IPS-18a (cell line): ENCODE data around the gene FSD2.

Experiments
- H3K27ac ChIP-seq: one replicate; pipeline ENCODE4 v1.5.1; 2013; ENCODE audit warnings: low read length
- H3K27me3 ChIP-seq: one replicate; pipeline ENCODE4 v1.6.1; 2013; ENCODE audit warnings: mild to moderate bottlenecking, low read length; ENCODE audit not compliant: control insufficient read depth, insufficient read depth
- H3K36me3 ChIP-seq: one replicate; pipeline ENCODE4 v1.6.1; 2013; ENCODE audit warnings: low read depth, low read length; ENCODE audit not compliant: control insufficient read depth
- H3K4me1 ChIP-seq: one replicate; pipeline ENCODE4 v1.6.1; 2013; ENCODE audit warnings: low read depth, low read length; ENCODE audit not compliant: control insufficient read depth
- H3K4me3 ChIP-seq: one replicate; pipeline ENCODE4 v1.5.1; 2013; ENCODE audit warnings: low read length
- H3K9ac ChIP-seq: one replicate; pipeline ENCODE4 v1.6.1; 2013; ENCODE audit warnings: mild to moderate bottlenecking, low read length, moderate library complexity
- H3K9me3 ChIP-seq: one replicate; pipeline ENCODE4 v1.6.1; 2013; ENCODE audit warnings: low read depth, low read length; ENCODE audit not compliant: control insufficient read depth

The FSD2 gene, protein sequence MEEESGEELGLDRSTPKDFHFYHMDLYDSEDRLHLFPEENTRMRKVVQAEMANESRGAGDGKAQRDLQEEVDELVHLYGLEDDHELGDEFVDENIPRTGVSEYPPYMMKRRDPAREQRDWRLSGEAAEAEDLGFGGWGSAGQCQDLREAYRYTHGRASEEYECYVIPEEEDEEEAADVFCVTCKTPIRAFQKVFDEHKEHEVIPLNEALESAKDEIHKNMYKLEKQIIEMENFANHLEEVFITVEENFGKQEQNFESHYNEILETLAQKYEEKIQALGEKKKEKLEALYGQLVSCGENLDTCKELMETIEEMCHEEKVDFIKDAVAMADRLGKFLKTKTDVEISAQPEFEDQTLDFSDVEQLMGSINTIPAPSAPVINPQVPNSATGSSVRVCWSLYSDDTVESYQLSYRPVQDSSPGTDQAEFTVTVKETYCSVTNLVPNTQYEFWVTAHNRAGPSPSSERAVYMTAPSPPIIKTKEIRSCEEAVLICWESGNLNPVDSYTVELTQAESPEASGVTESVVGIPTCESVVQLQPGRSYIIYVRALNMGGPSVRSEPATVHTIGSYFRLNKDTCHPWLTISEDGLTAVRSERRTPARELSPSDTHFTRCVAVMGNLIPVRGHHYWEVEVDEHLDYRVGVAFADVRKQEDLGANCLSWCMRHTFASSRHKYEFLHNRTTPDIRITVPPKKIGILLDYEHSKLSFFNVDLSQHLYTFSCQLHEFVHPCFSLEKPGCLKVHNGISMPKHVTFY

DNA sequence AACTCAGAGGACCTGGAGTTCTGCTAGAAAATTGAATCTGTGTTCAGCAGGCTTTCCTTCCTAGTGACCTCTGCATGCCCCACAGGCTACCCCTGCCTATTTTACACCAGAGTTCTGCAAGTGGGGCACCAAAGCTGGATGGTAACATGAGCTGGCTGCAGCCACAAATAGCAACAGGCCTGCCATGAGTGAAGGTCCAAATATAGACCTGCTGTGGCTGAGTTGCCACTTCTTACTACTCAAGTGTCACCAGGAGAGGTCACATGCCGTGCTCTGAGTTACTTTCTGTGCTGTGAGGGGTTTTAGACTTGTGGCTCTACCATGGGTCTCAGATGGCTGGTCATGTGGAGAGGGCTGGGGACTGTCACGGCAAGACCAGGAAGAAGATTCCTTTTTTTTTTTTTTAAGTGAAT lies at the start of gene FSD2:
Gene FSD2 (minus strand): TSS at position 76 of the 413 bp plus-strand sequence. CDS start 18,679 bp downstream, outside the sequence.
- H3K9ac ChIP-seq = no peak within 1 kb of the TSS
- H3K9me3 ChIP-seq = no peaks in the 10 kb centered on the region
- H3K4me1 ChIP-seq = peaks cover 11% of the 10 kb centered on the region
- H3K27ac ChIP-seq = no peak within 1 kb of the TSS
- peaks cover 13% of the 10 kb centered on the region for H3K27me3 ChIP-seq
- no peaks in the 10 kb centered on the region for H3K36me3 ChIP-seq
- no peak within 1 kb of the TSS for H3K4me3 ChIP-seq

GRCh38 chr15:82854554-82854953 lies 48.7 kb upstream of the FSD2 start:
- H3K4me1 ChIP-seq = peaks cover 7% of the 10 kb centered on the region

GRCh38 chr15:82852941-82853561 lies 47.2 kb upstream of the FSD2 start:
- H3K9ac ChIP-seq = no peak overlapping the region
- no peaks in the 10 kb centered on the region for H3K36me3 ChIP-seq
- no peak overlapping the region for H3K4me3 ChIP-seq
- H3K27me3 ChIP-seq = no peaks in the 10 kb centered on the region
- H3K27ac ChIP-seq = no peak overlapping the region
- H3K9me3 ChIP-seq = no peaks in the 10 kb centered on the region
- peaks cover 11% of the 10 kb centered on the region for H3K4me1 ChIP-seq

More at GRCh38 chr15:82854554-82854953, 48.7 kb upstream of the FSD2 start:
- no peaks in the 10 kb centered on the region for H3K27me3 ChIP-seq
- H3K36me3 ChIP-seq = no peaks in the 10 kb centered on the region
- no peak overlapping the region for H3K9ac ChIP-seq
- no peaks in the 10 kb centered on the region for H3K9me3 ChIP-seq
- H3K27ac ChIP-seq = no peak overlapping the region
- no peak overlapping the region for H3K4me3 ChIP-seq

GRCh38 chr15:82851981-82852511 lies 46.2 kb upstream of the FSD2 start:
- Histone ChIP-seq H3K4me1 (peaks cover 11% of the 10 kb centered on the region), H3K4me3 (no peak overlapping the region), H3K27me3 (no peaks in the 10 kb centered on the region), H3K9me3 (no peaks in the 10 kb centered on the region), H3K36me3 (no peaks in the 10 kb centered on the region), H3K9ac (no peak overlapping the region), H3K27ac (no peak overlapping the region)

DNA sequence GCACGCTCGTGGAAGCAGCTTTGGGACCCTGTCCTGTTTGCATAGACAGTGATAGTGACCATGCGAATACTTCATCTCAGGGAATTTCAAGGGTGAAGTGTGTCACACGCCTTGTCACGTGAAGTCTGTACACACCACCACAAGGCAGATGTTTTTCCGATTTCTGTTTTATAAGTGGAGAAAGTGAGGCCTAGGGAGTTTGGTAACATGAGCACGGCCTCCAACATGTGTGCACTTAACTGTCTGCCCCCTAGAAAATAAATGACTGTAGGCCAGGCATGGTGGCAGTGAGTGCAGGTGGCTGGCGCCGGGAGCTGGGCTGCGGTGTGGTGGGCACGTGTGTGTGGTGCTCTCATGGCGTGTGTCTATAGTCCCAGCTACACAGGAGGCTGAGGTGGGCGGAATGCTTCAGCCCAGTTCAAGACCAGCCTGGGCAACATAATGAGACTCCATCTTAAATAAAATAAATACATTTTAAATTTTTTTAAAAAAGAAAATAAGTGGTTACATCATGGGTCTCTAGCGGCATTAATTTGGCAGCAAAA lies 45.5 kb upstream of the FSD2 start:
- H3K36me3 ChIP-seq = no peaks in the 10 kb centered on the region
- peaks cover 11% of the 10 kb centered on the region for H3K4me1 ChIP-seq

GRCh38 chr15:82850731-82851130 lies 44.9 kb upstream of the FSD2 start:
- H3K36me3 ChIP-seq = no peaks in the 10 kb centered on the region
- no peak overlapping the region for H3K9ac ChIP-seq
- peaks cover 11% of the 10 kb centered on the region for H3K4me1 ChIP-seq

More for the DNA sequence above, 45.5 kb upstream of the FSD2 start:
- H3K9ac ChIP-seq = no peak overlapping the region
- H3K9me3 ChIP-seq = no peaks in the 10 kb centered on the region
- H3K27ac ChIP-seq = no peak overlapping the region
- H3K27me3 ChIP-seq = no peaks in the 10 kb centered on the region
- H3K4me3 ChIP-seq = no peak overlapping the region

DNA sequence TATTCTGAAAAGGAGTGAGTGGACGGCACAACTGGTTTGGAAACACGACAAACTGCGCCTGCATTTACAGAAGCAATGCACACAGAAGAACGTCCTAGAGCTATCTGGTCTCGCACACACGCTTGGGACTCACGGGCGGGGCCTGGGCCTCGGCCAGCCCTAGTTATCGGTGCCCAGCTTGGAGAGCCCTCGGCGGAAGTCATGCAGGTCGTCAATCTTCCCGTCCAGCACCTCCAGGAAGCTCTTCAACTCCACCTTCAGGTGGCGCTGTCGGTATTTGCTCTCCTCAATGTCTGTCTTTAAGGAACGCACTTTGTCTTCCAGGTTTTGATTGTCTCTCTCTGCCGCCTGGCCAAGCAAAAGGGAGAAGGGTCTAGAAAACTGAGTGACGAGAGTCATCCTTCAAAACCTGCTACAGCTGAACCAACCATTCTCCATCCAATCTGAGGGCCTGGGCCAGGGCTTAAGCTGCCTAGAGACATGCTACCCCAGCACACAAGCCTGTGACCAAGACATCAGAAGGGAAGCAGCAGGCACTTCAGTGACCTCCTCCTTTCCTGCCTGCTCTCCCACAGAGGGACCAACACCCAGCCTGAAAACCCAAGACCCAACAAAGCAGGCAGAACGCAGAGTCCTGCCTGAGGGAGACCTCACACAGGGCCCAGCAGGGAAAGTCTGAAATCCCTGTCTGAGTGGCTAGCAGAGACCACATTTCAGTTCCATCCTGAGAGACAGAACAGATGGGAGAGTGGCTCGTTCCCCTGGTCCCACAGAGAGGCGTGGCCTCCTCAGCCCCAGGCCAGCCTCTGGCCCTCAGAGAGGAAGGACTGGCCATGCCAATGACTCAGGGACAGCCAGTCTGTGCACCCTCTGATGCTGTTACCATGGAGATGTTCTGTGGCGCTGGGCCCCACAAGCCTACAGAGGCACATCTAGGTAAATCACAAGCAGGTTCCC lies 44.0 kb upstream of the FSD2 start:
- H3K4me1 ChIP-seq = peaks cover 11% of the 10 kb centered on the region
- H3K27me3 ChIP-seq = no peaks in the 10 kb centered on the region
- H3K9ac ChIP-seq = peak overlapping the region; percentile 35
- no peak overlapping the region for H3K27ac ChIP-seq
- H3K9me3 ChIP-seq = no peaks in the 10 kb centered on the region
- no peaks in the 10 kb centered on the region for H3K36me3 ChIP-seq
- H3K4me3 ChIP-seq = peak overlapping the region; percentile 36

More at GRCh38 chr15:82850731-82851130, 44.9 kb upstream of the FSD2 start:
- Histone ChIP-seq H3K27ac (no peak overlapping the region), H3K27me3 (no peaks in the 10 kb centered on the region), H3K4me3 (no peak overlapping the region), H3K9me3 (no peaks in the 10 kb centered on the region)

- Histone ChIP-seq H3K4me1 (peaks cover 11% of the 10 kb centered on the region), H3K9ac (no peak overlapping the region), H3K27me3 (no peaks in the 10 kb centered on the region), H3K36me3 (no peaks in the 10 kb centered on the region), H3K9me3 (no peaks in the 10 kb centered on the region), H3K27ac (no peak overlapping the region), H3K4me3 (no peak overlapping the region)
These were observed 42.5 kb upstream of the FSD2 start for GRCh38 chr15:82848241-82848993.

DNA sequence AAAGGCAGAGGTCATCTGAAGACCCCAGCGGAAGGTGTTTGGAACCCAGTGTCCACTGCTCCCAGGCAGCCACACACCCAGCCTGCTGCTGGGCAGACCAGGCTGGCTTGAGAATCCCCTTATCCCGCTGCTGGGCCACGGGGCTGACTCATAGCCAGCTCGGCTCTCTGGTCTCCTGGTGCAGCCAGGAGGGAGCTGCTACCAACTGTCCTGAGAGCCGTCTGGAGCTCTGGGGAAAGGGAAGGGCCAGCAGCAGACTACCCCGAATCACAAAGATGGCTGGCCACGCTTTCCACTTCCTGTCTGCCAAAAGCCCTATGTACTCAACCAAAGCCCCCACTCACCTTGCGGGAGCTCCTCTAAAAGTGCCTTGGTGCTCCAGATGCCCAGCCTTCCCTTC lies 41.8 kb upstream of the FSD2 start:
- H3K27me3 ChIP-seq = no peaks in the 10 kb centered on the region
- no peak overlapping the region for H3K9ac ChIP-seq
- H3K9me3 ChIP-seq = no peaks in the 10 kb centered on the region
- H3K4me1 ChIP-seq = peaks cover 11% of the 10 kb centered on the region
- H3K4me3 ChIP-seq = no peak overlapping the region
- H3K36me3 ChIP-seq = no peaks in the 10 kb centered on the region
- H3K27ac ChIP-seq = no peak overlapping the region

DNA sequence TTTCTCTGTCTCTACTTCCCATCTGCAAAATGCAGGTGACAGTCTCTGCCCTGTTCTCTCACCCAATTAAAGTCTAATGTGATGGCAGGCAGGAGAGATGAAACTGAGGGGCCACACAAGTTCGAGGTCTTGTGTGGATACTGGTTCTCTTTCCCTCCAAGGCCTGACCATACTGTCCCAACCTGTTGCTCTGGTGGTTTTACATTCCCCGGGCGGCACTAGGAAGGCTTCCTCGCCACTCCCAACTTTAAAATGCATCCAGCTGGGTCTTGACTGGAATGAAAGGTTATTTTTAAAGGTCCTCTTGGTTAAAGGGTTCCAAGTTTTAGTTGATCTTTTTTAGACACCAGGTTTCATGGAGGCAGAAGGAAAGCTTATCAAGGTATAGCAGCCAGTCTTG lies 40.8 kb upstream of the FSD2 start:
- no peaks in the 10 kb centered on the region for H3K36me3 ChIP-seq
- no peak overlapping the region for H3K9ac ChIP-seq
- no peaks in the 10 kb centered on the region for H3K27me3 ChIP-seq

More for the DNA sequence above, 40.8 kb upstream of the FSD2 start:
- Histone ChIP-seq H3K4me1 (peaks cover 11% of the 10 kb centered on the region), H3K4me3 (no peak overlapping the region), H3K27ac (no peak overlapping the region), H3K9me3 (no peaks in the 10 kb centered on the region)
